Lung (tissue), 12 donors: ENCODE measurements around the gene MN1. TPM values are rescaled to one million over a fixed set of nuclear protein-coding genes. Genes with fewer than 3 reads are reported as not detected.

ENCODE experiments used
- ATAC-seq: fragments of 200-7000 bp; cut with Tn5 transposase; one replicate; pipeline ENCODE4 v1.9.1; 2020; ENCODE audit warnings: moderate number of reproducible peaks; ENCODE audit not compliant: insufficient read depth, low FRiP score
- DNase-seq, 3 donors: peaks; one replicate each; pipeline ENCODE4 v3.0.0-alpha.2; 2013 to 2017
- H3K27ac ChIP-seq, 2 donors: one replicate each; pipeline ENCODE4 v1.5.1; 2013; ENCODE audit warnings: mild to moderate bottlenecking in 2 of 2, moderate library complexity in 2 of 2, control low read depth in 1 of 2, inconsistent platforms in 1 of 2, low read depth in 1 of 2, low read length in 1 of 2
- H3K27me3 ChIP-seq, 3 donors: one replicate each; pipeline ENCODE4 v1.5.1; 2013; ENCODE audit warnings: low read length in 2 of 3; ENCODE audit not compliant: control insufficient read depth in 3 of 3, insufficient read depth in 3 of 3
- H3K36me3 ChIP-seq, 4 donors: one replicate each; pipeline ENCODE4 v1.5.1; 2013; ENCODE audit warnings: low read length in 4 of 4, mild to moderate bottlenecking in 1 of 4, moderate library complexity in 1 of 4; ENCODE audit not compliant: control insufficient read depth in 4 of 4, insufficient read depth in 4 of 4
- H3K4me1 ChIP-seq, 5 donors: one replicate each; pipeline ENCODE4 v1.5.1; 2013; ENCODE audit warnings: low read length in 5 of 5, mild to moderate bottlenecking in 2 of 5, moderate library complexity in 1 of 5; ENCODE audit not compliant: control insufficient read depth in 5 of 5, insufficient read depth in 5 of 5
- H3K4me3 ChIP-seq: one replicate; pipeline ENCODE4 v1.5.1; 2013; ENCODE audit warnings: mild to moderate bottlenecking, control low read depth, moderate library complexity
- H3K9ac ChIP-seq, 2 donors: one replicate each; pipeline ENCODE4 v1.5.1; 2013; ENCODE audit warnings: low read length in 2 of 2, control low read depth in 1 of 2; ENCODE audit not compliant: insufficient read depth in 1 of 2
- H3K9me3 ChIP-seq, 4 donors: one replicate each; pipeline ENCODE4 v1.5.1; 2013; ENCODE audit warnings: low read length in 3 of 4, mild to moderate bottlenecking in 1 of 4, moderate library complexity in 1 of 4; ENCODE audit not compliant: control insufficient read depth in 4 of 4, insufficient read depth in 3 of 4
- WGBS, 2 donors: extraction: QIAGEN DNeasy Blood & Tissue Kit; methylation state at CpG; one replicate each; pipeline ENCODE4 v1.1.7; 2013; 5-methylcytosine and 5-hydroxymethylcytosine counted together
- polyA plus RNA-seq, 2 donors: library from polyadenylated mRNA; stranded (reverse); fragments of 200-250 nt; gene quantifications; one replicate each; pipeline ENCODE4 v1.2.1, GENCODE V29; 2013
- total RNA-seq, 2 donors: library from RNA; depleted of rRNA in 1 of 2; stranded (reverse); fragments of >200 nt in 1 of 2; gene quantifications; one replicate each; pipeline ENCODE4 v1.2.1, GENCODE V29; 2014 to 2021
- TF ChIP-seq, protein P1 (sequence below): IDR thresholded peaks from 2 replicates; pipeline ENCODE4 v1.5.1; 2012; ENCODE audit warnings: mild to moderate bottlenecking; ENCODE audit errors: control extremely low read depth, extremely low read depth
- donor health status: control.
- donor health status: control.
- donor health status: Bipolar disorder and iron deficiency.
- donor health status: healthy.
- donor health status: DM: yes; HTN: yes; CAD: no.

MN1 gene
- total and polyA plus RNA-seq, 4 donors, result 2.4 to 6.5 (median 3.6) TPM

- H3K9ac ChIP-seq, result no peak overlapping the region
- ATAC-seq, result no peak
- H3K27me3 ChIP-seq, result peaks cover 0 to 34% (median 26%) of the 10 kb centered on the region in 3 donors
- no peak overlapping the region for H3K4me3 ChIP-seq
- TF ChIP-seq, protein P1, sequence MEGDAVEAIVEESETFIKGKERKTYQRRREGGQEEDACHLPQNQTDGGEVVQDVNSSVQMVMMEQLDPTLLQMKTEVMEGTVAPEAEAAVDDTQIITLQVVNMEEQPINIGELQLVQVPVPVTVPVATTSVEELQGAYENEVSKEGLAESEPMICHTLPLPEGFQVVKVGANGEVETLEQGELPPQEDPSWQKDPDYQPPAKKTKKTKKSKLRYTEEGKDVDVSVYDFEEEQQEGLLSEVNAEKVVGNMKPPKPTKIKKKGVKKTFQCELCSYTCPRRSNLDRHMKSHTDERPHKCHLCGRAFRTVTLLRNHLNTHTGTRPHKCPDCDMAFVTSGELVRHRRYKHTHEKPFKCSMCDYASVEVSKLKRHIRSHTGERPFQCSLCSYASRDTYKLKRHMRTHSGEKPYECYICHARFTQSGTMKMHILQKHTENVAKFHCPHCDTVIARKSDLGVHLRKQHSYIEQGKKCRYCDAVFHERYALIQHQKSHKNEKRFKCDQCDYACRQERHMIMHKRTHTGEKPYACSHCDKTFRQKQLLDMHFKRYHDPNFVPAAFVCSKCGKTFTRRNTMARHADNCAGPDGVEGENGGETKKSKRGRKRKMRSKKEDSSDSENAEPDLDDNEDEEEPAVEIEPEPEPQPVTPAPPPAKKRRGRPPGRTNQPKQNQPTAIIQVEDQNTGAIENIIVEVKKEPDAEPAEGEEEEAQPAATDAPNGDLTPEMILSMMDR, result no peak
- no peak for DNase-seq
- WGBS, 2 donors, result 65 to 72% methylated on average over 11 of the region's 11 CpGs
- no peaks in the 10 kb centered on the region for H3K36me3 ChIP-seq
- peaks cover 0 to 29% (median 9%) of the 10 kb centered on the region in 5 donors for H3K4me1 ChIP-seq
- H3K27ac ChIP-seq, result no peak overlapping the region
- peaks cover 0 to 3% (median 0%) of the 10 kb centered on the region in 4 donors for H3K9me3 ChIP-seq
Observed at GRCh38 chr22:27803841-27804415, 2.4 kb upstream of the MN1 start.

GRCh38 chr22:27802346-27803073 is 954 bp upstream of the MN1 start:
- Histone ChIP-seq H3K9ac (no peak overlapping the region), H3K36me3 (no peaks in the 10 kb centered on the region), H3K4me1 (peaks cover 0 to 30% (median 15%) of the 10 kb centered on the region in 5 donors), H3K4me3 (peak overlapping the region; percentile 65), H3K9me3 (peaks cover 0 to 3% (median 0%) of the 10 kb centered on the region in 4 donors), H3K27ac (peak overlapping the region in 1 of 2 donors; percentile 77), H3K27me3 (peaks cover 0 to 31% (median 24%) of the 10 kb centered on the region in 3 donors)
- WGBS, 2 donors, result 18 to 21% methylated on average over 35 of the region's 35 CpGs
- TF ChIP-seq, protein P1, result no peak
- DNase-seq (no peak), ATAC-seq (no peak)

DNA sequence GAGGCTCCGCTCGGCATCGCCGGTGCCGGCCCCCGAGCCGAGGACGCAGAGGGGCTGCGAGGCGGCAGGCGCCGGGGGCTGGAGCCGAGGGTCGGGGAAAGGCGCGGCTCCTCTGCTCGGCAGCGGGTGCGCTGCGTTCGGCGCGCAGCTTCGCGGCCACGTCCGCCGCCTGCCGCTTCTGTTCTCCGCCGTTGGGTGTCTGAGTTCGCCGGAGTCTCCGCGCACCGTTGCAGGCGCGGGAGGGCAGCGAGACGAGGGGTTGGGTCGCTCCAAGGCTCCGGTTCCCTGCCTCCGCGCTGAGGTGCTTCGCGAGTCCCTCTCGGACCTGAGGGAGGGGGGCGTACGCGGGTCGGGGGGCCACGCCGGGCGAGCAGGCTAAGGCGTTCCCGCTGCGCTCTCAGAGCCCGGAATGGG is 347 bp downstream of the MN1 start:
- Histone ChIP-seq H3K27ac (peak overlapping the region; percentile 43 to 68), H3K27me3 (peaks cover 0 to 43% (median 34%) of the 10 kb centered on the region in 3 donors), H3K4me1 (peaks cover 0 to 30% (median 15%) of the 10 kb centered on the region in 5 donors), H3K36me3 (peaks cover 0 to 2% (median 0%) of the 10 kb centered on the region in 4 donors), H3K9me3 (peaks cover 0 to 3% (median 0%) of the 10 kb centered on the region in 4 donors), H3K4me3 (peak overlapping the region; percentile 65), H3K9ac (no peak overlapping the region)
- WGBS, 2 donors, result 0% methylated on average over 36 to 58 of the region's 58 CpGs
- peak; percentile 53 to 60 (median 54) for DNase-seq
- no peak for ATAC-seq
- TF ChIP-seq, protein P1, result no peak
